ENCODE measurements around the gene APOO.

The APOO gene

GRCh38 chrX:23828881-23829280 lies 78.9 kb downstream of the APOO start:
- H3K18ac ChIP-seq (ENCODE audit: low read depth in 1 of 2, low read length in 2 of 2), result no peak overlapping the region
- no peak overlapping the region for H2BK5ac ChIP-seq (ENCODE audit: low read depth, low read length, poor library complexity, severe bottlenecking)
- no peak overlapping the region for H2AK5ac ChIP-seq (ENCODE audit: low read length, severe bottlenecking)
- H2BK12ac ChIP-seq (ENCODE audit: low read length in 2 of 2), result no peak overlapping the region
- H4K8ac ChIP-seq (ENCODE audit: low read length), result no peak overlapping the region
- H3K27ac ChIP-seq (ENCODE audit: low read length, poor library complexity, severe bottlenecking), result no peak overlapping the region
- H3K27me3 ChIP-seq (ENCODE audit: control insufficient read depth in 1 of 2, insufficient read depth in 1 of 2, low read length in 2 of 2), result peaks cover 0 to 3% of the 10 kb centered on the region in 2 experiments
- no peak overlapping the region for H3K4me2 ChIP-seq (ENCODE audit: low read length, poor library complexity, severe bottlenecking)
- WGBS, result 94% methylated on average over 3 of the region's 5 CpGs
- H3K14ac ChIP-seq (ENCODE audit: low read length in 2 of 2), result no peak overlapping the region
- DNase-seq, result no peak
- H2AFZ ChIP-seq (ENCODE audit: low read depth, low read length), result no peak overlapping the region
- H3K4me3 ChIP-seq (ENCODE audit: insufficient read depth in 1 of 2, low read depth in 1 of 2, low read length in 2 of 2), result no peak overlapping the region
- H2BK120ac ChIP-seq (ENCODE audit: low read depth, low read length), result no peak overlapping the region
- no peak overlapping the region for H4K91ac ChIP-seq (ENCODE audit: low read length)
- no peak overlapping the region for H3K9ac ChIP-seq (ENCODE audit: low read length)
- H2BK15ac ChIP-seq (ENCODE audit: low read depth, poor library complexity, severe bottlenecking), result no peak overlapping the region
- no peaks in the 10 kb centered on the region for H3K9me3 ChIP-seq (ENCODE audit: control insufficient read depth, low read length)
- H3K79me1 ChIP-seq (replicated peaks; ENCODE audit: low read length, poor library complexity, severe bottlenecking), result no peaks in the 10 kb centered on the region
- no peak overlapping the region for H3K23ac ChIP-seq (ENCODE audit: low read length in 2 of 2)
- H3K4me1 ChIP-seq (ENCODE audit: control insufficient read depth, insufficient read depth, low read depth, low read length), result no peaks in the 10 kb centered on the region
- H3K36me3 ChIP-seq (ENCODE audit: control insufficient read depth in 1 of 2, insufficient read depth in 2 of 2, low read depth in 1 of 2, low read length in 2 of 2), result no peaks in the 10 kb centered on the region
- H3K4ac ChIP-seq (ENCODE audit: low read depth in 1 of 2, low read length in 2 of 2), result no peak overlapping the region

- no peaks in the 10 kb centered on the region for H3K4me1 ChIP-seq (ENCODE audit: control insufficient read depth, insufficient read depth, low read depth, low read length)
- H3K36me3 ChIP-seq (ENCODE audit: control insufficient read depth in 1 of 2, insufficient read depth in 2 of 2, low read depth in 1 of 2, low read length in 2 of 2), result no peaks in the 10 kb centered on the region
- H3K18ac ChIP-seq (ENCODE audit: low read depth in 1 of 2, low read length in 2 of 2), result no peak overlapping the region
- DNase-seq, result no peak
- H3K9ac ChIP-seq (ENCODE audit: low read length), result no peak overlapping the region
- H4K91ac ChIP-seq (ENCODE audit: low read length), result no peak overlapping the region
- H3K4me2 ChIP-seq (ENCODE audit: low read length, poor library complexity, severe bottlenecking), result no peak overlapping the region
- H2BK12ac ChIP-seq (ENCODE audit: low read length in 2 of 2), result no peak overlapping the region
- no peak overlapping the region for H3K14ac ChIP-seq (ENCODE audit: low read length in 2 of 2)
- no peak overlapping the region for H3K23ac ChIP-seq (ENCODE audit: low read length in 2 of 2)
- peaks cover 0 to 3% of the 10 kb centered on the region in 2 experiments for H3K27me3 ChIP-seq (ENCODE audit: control insufficient read depth in 1 of 2, insufficient read depth in 1 of 2, low read length in 2 of 2)
- no peak overlapping the region for H3K27ac ChIP-seq (ENCODE audit: low read length, poor library complexity, severe bottlenecking)
- no peak overlapping the region for H3K4me3 ChIP-seq (ENCODE audit: insufficient read depth in 1 of 2, low read depth in 1 of 2, low read length in 2 of 2)
- no peak overlapping the region for H2AFZ ChIP-seq (ENCODE audit: low read depth, low read length)
- no peak overlapping the region for H2AK5ac ChIP-seq (ENCODE audit: low read length, severe bottlenecking)
- H2BK5ac ChIP-seq (ENCODE audit: low read depth, low read length, poor library complexity, severe bottlenecking), result no peak overlapping the region
- H3K4ac ChIP-seq (ENCODE audit: low read depth in 1 of 2, low read length in 2 of 2), result no peak overlapping the region
- no peak overlapping the region for H2BK15ac ChIP-seq (ENCODE audit: low read depth, poor library complexity, severe bottlenecking)
- no peak overlapping the region for H4K8ac ChIP-seq (ENCODE audit: low read length)
- H3K79me1 ChIP-seq (replicated peaks; ENCODE audit: low read length, poor library complexity, severe bottlenecking), result no peaks in the 10 kb centered on the region
- no peaks in the 10 kb centered on the region for H3K9me3 ChIP-seq (ENCODE audit: control insufficient read depth, low read length)
- H2BK120ac ChIP-seq (ENCODE audit: low read depth, low read length), result no peak overlapping the region
Observed at GRCh38 chrX:23826653-23827052, 81.1 kb downstream of the APOO start.

- no peak overlapping the region for H2AK5ac ChIP-seq (ENCODE audit: low read length, severe bottlenecking)
- WGBS, result no CpG with 5 or more reads among the region's 3 CpGs
- no peaks in the 10 kb centered on the region for H3K4me1 ChIP-seq (ENCODE audit: control insufficient read depth, insufficient read depth, low read depth, low read length)
- no peaks in the 10 kb centered on the region for H3K79me1 ChIP-seq (replicated peaks; ENCODE audit: low read length, poor library complexity, severe bottlenecking)
- no peak overlapping the region for H2BK12ac ChIP-seq (ENCODE audit: low read length in 2 of 2)
- H3K27ac ChIP-seq (ENCODE audit: low read length, poor library complexity, severe bottlenecking), result no peak overlapping the region
- H3K4me2 ChIP-seq (ENCODE audit: low read length, poor library complexity, severe bottlenecking), result no peak overlapping the region
- DNase-seq, result no peak
- H3K18ac ChIP-seq (ENCODE audit: low read depth in 1 of 2, low read length in 2 of 2), result no peak overlapping the region
- no peak overlapping the region for H3K14ac ChIP-seq (ENCODE audit: low read length in 2 of 2)
- no peak overlapping the region for H3K4me3 ChIP-seq (ENCODE audit: insufficient read depth in 1 of 2, low read depth in 1 of 2, low read length in 2 of 2)
- no peak overlapping the region for H3K9ac ChIP-seq (ENCODE audit: low read length)
- H3K9me3 ChIP-seq (ENCODE audit: control insufficient read depth, low read length), result no peaks in the 10 kb centered on the region
- no peak overlapping the region for H4K91ac ChIP-seq (ENCODE audit: low read length)
- H3K36me3 ChIP-seq (ENCODE audit: control insufficient read depth in 1 of 2, insufficient read depth in 2 of 2, low read depth in 1 of 2, low read length in 2 of 2), result no peaks in the 10 kb centered on the region
- H4K8ac ChIP-seq (ENCODE audit: low read length), result no peak overlapping the region
- H3K23ac ChIP-seq (ENCODE audit: low read length in 2 of 2), result no peak overlapping the region
- no peak overlapping the region for H2AFZ ChIP-seq (ENCODE audit: low read depth, low read length)
- no peak overlapping the region for H2BK5ac ChIP-seq (ENCODE audit: low read depth, low read length, poor library complexity, severe bottlenecking)
- H3K27me3 ChIP-seq (ENCODE audit: control insufficient read depth in 1 of 2, insufficient read depth in 1 of 2, low read length in 2 of 2), result peaks cover 0 to 3% of the 10 kb centered on the region in 2 experiments
- H2BK120ac ChIP-seq (ENCODE audit: low read depth, low read length), result no peak overlapping the region
- no peak overlapping the region for H3K4ac ChIP-seq (ENCODE audit: low read depth in 1 of 2, low read length in 2 of 2)
- H2BK15ac ChIP-seq (ENCODE audit: low read depth, poor library complexity, severe bottlenecking), result no peak overlapping the region
Observed at GRCh38 chrX:23826216-23826615, 81.5 kb downstream of the APOO start.

GRCh38 chrX:23825675-23826074 lies 82.1 kb downstream of the APOO start:
- H2BK120ac ChIP-seq (ENCODE audit: low read depth, low read length), result no peak overlapping the region
- H2BK12ac ChIP-seq (ENCODE audit: low read length in 2 of 2), result no peak overlapping the region
- no peaks in the 10 kb centered on the region for H3K79me1 ChIP-seq (replicated peaks; ENCODE audit: low read length, poor library complexity, severe bottlenecking)
- no peaks in the 10 kb centered on the region for H3K9me3 ChIP-seq (ENCODE audit: control insufficient read depth, low read length)
- H3K4me3 ChIP-seq (ENCODE audit: insufficient read depth in 1 of 2, low read depth in 1 of 2, low read length in 2 of 2), result no peak overlapping the region
- H3K4me2 ChIP-seq (ENCODE audit: low read length, poor library complexity, severe bottlenecking), result no peak overlapping the region
- no peak for DNase-seq
- H4K8ac ChIP-seq (ENCODE audit: low read length), result no peak overlapping the region
- H2BK5ac ChIP-seq (ENCODE audit: low read depth, low read length, poor library complexity, severe bottlenecking), result no peak overlapping the region
- no peak overlapping the region for H3K18ac ChIP-seq (ENCODE audit: low read depth in 1 of 2, low read length in 2 of 2)
- no peak overlapping the region for H3K9ac ChIP-seq (ENCODE audit: low read length)
- no peak overlapping the region for H2AK5ac ChIP-seq (ENCODE audit: low read length, severe bottlenecking)
- H3K23ac ChIP-seq (ENCODE audit: low read length in 2 of 2), result no peak overlapping the region
- no peak overlapping the region for H4K91ac ChIP-seq (ENCODE audit: low read length)
- H2BK15ac ChIP-seq (ENCODE audit: low read depth, poor library complexity, severe bottlenecking), result no peak overlapping the region
- H3K36me3 ChIP-seq (ENCODE audit: control insufficient read depth in 1 of 2, insufficient read depth in 2 of 2, low read depth in 1 of 2, low read length in 2 of 2), result no peaks in the 10 kb centered on the region
- peaks cover 0 to 3% of the 10 kb centered on the region in 2 experiments for H3K27me3 ChIP-seq (ENCODE audit: control insufficient read depth in 1 of 2, insufficient read depth in 1 of 2, low read length in 2 of 2)
- H3K4me1 ChIP-seq (ENCODE audit: control insufficient read depth, insufficient read depth, low read depth, low read length), result peaks cover under 1% of the 10 kb centered on the region
- no peak overlapping the region for H3K27ac ChIP-seq (ENCODE audit: low read length, poor library complexity, severe bottlenecking)
- no peak overlapping the region for H2AFZ ChIP-seq (ENCODE audit: low read depth, low read length)
- no peak overlapping the region for H3K4ac ChIP-seq (ENCODE audit: low read depth in 1 of 2, low read length in 2 of 2)
- H3K14ac ChIP-seq (ENCODE audit: low read length in 2 of 2), result no peak overlapping the region

Data from mesenchymal stem cell (in vitro differentiated cells and primary cell).